HUDEP-2 (cell line): Measurements from ENCODE around the gene SSX2IP.

Experiments used
- DNase-seq, 76 experiments: peaks; one replicate each; lab custom pipeline; 2025; ENCODE audit not compliant: unreplicated experiment in 76 of 76; lab: John Stamatoyannopoulos, UW

SSX2IP gene

GRCh38 chr1:84682047-84682446 lies 8.2 kb downstream of the SSX2IP start:
- DNase-seq = no peak

GRCh38 chr1:84677415-84678099 lies 12.7 kb downstream of the SSX2IP start:
- no peak for DNase-seq

- no peak for DNase-seq
Observed at GRCh38 chr1:84675631-84676030, 14.6 kb downstream of the SSX2IP start.

- no peak for DNase-seq
Observed at GRCh38 chr1:84675106-84675505, 15.2 kb downstream of the SSX2IP start.

GRCh38 chr1:84674705-84675104 lies 15.6 kb downstream of the SSX2IP start:
- DNase-seq = no peak

- no peak for DNase-seq
Observed at GRCh38 chr1:84674021-84674420, 16.2 kb downstream of the SSX2IP start.

GRCh38 chr1:84672080-84672854 lies 18.0 kb downstream of the SSX2IP start:
- no peak for DNase-seq

- no peak for DNase-seq
Observed at GRCh38 chr1:84669831-84670230, 20.4 kb downstream of the SSX2IP start.

- peak in 7 of 76 experiments; percentile 6 to 38 (median 22) for DNase-seq
Observed at GRCh38 chr1:84668185-84668584, 22.1 kb downstream of the SSX2IP start.

- DNase-seq = no peak
Observed at GRCh38 chr1:84665703-84666317, 24.5 kb downstream of the SSX2IP start.

GRCh38 chr1:84653130-84653677 lies 37.1 kb downstream of the SSX2IP start:
- DNase-seq = peak in 2 of 76 experiments; percentile 5 to 8

- no peak for DNase-seq
Observed at GRCh38 chr1:84644472-84644871, 45.8 kb downstream of the SSX2IP start.

GRCh38 chr1:84643183-84643582 lies 47.1 kb downstream of the SSX2IP start:
- peak in 2 of 76 experiments; percentile 7 to 18 for DNase-seq

GRCh38 chr1:84642774-84643173 lies 47.5 kb downstream of the SSX2IP start:
- peak in 9 of 76 experiments; percentile 12 to 60 (median 32) for DNase-seq

GRCh38 chr1:84639731-84640130 lies 50.5 kb downstream of the SSX2IP start:
- peak in 52 of 76 experiments; percentile 10 to 83 (median 33) for DNase-seq

GRCh38 chr1:84635429-84635828 lies 54.8 kb downstream of the SSX2IP start:
- no peak for DNase-seq

- DNase-seq = no peak
Observed at GRCh38 chr1:84634536-84635205, 55.6 kb downstream of the SSX2IP start.

- no peak for DNase-seq
Observed at GRCh38 chr1:84632673-84633434, 57.4 kb downstream of the SSX2IP start.

- DNase-seq = no peak
Observed at GRCh38 chr1:84632137-84632536, 58.1 kb downstream of the SSX2IP start.

- DNase-seq = no peak
Observed at GRCh38 chr1:84624876-84625275, 65.4 kb downstream of the SSX2IP start.
